GM04503 (cell line): ENCODE measurements around the gene DNAJB1.
"Not testable (repeated sequence)": the region's sequence is repeated elsewhere in the genome, so short reads cannot be mapped to it uniquely, and the experiment has no call there.

ENCODE experiments used
- DNase-seq: peaks from one replicate; pipeline ENCODE4 v3.0.0-alpha.2; 2012; ENCODE audit warnings: low read depth

The DNAJB1 gene

DNA sequence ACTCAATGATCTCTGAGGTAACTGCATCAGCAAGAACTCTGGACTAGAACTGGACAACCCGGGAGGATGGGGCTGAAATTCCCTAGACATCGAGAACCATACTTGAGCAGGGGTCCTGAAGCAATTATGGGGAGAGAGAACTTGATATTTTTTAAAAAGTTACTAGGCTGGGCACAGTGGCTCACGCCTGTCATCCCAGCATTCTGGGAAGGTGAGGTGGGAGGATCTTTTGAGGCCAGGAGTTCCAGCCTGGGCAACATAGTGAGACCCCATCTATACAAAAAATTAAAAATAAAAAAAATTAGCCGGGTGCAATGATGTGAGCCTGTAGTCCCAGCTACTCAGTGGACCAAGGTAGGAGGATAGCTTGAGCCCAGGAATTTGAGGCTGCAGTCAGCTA lies 2.3 kb upstream of the DNAJB1 start:
- no peak for DNase-seq

DNA sequence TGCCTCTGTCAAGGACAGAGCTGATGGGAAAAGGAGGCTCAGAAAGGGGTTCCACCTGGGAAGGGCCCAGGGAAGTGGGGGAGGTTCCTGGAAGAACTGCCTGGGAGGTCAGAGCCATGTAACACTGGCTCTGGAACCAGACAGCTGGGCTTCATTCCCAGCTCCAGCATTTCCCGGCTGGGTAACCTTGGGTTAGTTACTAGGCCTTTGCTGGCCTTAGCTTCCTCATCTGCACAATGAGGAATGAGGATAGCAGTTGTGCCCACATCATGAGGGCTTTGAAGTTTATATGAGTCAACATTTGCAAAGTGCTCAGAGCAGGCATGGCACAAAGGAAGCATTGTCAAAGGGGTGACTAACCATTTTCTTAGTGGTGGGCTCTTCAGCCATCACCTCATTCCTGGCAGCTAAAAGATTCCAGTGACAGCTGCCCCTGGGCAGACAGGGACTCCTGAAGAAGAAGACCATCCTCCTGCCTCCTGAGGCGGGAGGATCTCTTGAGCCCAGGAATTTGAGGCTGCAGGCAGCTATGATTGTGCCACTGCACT lies 1.7 kb upstream of the DNAJB1 start:
- DNase-seq: no peak

DNA sequence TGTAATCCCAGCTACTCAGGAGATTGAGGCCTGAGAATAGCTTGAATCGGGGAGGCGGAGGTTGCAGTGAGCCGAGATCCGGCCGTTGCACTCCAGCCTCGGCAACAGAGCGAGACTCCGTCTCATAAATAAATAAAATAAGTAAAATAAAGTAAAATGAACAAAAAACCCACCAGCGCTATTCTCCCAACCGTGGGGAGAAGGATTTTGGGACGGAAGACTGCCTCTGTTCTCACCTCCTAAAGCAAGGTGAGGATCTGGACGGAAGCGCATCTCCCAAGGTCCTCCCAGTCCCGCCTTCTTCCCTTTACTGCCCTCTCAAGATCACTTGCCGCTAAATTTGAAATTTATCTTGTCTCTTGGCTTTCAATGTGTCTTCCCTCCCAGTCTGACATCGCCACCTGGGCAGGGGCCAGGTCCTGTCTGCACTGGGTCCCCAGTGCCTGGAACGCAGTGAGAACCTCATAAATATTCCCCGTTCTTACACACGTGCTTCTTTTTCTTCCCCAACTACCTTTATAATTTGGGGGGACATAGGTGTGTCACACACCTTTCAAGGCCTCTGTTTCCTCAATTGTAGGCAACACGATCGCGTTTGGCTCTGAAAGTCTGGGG lies 1.2 kb upstream of the DNAJB1 start:
- DNase-seq: no peak

DNA sequence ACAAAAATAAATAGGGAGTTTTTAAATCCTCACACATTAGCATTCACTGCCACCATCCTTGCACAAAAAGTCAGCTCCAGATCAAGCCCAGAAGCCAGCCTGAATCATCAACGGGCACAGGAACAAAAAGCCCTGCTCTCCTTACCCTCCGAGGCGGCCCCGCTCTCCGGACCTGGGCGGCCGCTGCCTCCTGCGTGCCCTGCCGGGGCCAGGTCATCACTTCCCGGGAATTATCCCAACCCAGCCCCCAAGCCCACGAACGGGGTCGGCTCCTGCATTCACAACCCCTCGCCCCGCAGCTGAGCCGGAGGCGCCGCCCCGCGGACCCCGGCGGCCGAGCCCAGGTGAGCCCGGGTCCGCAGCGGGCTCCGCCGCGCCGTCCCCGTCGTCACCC lies 754 bp downstream of the DNAJB1 start:
- DNase-seq: no peak

DNA sequence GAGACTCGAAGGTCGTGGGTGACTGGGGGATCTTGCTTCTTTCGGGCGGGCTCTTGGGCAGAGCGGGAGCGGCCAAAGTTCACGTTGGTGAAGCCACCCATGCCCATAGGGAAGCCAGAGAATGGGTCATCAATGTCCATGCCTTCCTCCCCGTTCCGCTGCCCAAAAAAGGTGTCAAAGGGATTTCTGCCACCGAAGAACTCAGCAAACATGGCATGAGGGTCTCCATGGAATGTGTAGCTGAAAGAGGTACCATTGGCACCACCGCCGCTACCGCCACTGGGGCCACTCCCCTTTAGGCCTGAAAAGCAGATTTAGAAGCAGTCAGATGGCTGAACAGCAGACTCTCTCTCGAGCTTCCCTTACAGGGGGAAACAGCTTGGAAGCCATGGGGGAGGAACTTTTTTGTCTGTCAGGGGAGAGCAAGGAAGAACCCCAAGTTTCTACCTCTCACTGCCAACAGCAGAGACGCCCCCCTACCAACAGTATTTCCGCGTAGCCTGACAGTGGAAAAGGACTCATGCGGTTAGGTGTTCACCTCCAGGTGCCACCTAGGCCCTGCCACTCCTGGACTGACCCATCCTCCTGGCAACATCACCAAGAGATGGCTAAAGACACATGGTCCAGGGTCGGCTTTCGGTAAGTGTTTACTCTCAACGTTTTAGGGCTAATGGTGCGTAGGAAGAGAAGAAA lies 1.3 kb downstream of the DNAJB1 start:
- DNase-seq: no peak

DNA sequence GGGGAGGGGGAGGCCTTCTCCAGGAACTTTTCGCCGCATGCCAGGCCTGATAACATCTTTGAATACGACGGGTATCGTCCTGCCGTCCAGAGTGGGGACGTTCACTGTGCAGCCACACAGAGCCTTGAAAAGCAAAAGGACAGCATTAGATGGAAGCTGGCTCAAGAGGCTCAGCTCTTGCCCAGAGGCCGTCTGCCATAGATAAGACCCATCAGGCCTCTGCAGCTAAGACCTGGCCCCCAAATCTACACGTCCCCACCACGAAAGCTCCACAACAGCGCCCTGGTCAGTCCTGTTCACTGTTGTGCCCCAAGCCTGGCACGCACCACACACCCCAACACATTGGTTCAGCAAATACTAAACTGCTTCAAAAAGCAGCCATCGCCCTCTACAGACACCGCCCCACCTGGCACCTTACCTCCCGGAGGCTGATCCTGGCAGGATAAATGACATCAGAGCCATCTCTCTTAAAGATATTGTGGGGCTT lies 2.1 kb downstream of the DNAJB1 start:
- DNase-seq: no peak

DNA sequence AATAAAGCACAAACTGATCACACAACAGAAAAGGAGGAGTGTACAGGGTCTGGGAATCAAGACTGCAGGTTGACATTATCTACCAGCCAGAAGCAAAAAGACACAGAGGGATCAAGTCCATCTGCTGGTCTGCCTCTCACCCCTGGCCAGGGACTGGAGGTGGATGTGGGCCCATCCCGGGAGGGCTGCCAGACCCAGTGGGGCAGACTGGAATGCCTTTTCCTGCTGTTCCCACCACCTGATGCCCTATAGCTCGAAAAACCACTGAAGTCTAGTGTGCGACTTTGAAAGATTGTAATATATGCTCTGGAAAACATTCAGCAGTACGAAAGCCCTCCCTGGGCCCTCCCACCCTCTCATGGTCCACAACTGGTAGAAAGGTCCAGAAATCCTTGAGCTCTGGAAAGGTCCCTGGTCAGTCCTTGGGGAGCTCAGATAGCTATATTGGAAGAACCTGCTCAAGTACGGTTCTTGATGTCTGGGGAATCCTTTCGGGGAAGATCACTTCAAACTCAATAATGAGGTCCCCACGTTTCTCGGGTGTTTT lies 2.6 kb downstream of the DNAJB1 start:
- no peak for DNase-seq

DNA sequence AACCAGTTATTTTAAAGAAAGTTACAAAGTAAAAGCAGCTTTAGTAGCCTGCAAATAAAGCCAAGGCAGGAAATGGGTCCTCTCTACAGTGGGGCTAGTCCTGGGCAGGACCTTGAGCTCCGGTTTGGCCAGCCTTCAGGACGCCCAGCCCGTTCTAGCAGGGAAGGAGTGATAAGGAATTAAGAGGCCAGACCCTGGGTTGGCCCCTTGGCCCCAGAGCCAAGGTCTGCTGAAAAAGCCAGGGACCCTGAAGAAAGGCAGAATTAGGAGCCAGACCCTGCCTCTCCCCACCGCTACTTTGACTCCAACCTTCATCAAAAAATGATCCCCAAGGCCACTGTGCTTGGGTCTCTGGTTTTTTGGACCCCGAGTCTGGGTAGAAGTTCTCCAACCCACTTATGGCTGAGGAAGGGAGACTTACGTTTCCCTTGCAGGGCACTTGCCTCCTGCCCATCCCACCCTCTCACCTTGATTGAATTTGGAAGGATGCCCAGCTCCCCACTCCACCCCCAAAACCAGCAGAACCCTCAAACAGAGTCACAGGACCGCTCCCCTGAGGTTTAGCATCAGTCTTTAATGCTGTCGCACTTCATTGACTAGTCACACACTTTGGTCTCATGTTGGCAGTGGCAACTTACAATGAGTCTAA lies 3.9 kb downstream of the DNAJB1 start:
- no peak for DNase-seq

DNA sequence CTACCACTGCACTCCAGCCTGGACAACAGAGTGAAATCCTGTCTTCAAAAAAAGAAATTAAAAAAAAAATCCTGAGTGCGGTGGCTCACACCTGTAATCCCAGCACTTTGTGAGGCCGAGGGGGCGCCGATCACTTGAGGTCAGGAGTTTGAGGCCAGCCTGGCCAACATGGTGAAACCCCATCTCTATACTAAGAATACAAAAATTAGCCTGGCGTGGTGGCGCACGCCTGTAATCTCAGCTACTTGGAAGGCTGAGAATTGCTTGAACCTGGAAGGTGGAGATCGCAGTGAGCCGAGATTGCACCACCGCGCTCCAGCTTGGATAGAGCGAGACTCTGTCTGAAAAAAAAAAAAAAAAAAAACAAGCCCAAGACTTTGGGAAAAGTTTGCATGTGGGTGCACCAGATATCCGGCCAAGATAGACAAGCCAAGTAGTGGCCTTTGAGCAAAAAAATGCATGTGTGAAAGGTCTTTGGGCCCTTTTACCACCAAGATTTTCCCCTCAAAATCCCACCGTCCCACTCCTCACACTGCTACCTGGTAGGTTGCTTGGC lies 5.7 kb downstream of the DNAJB1 start:
- DNase-seq: no peak

DNA sequence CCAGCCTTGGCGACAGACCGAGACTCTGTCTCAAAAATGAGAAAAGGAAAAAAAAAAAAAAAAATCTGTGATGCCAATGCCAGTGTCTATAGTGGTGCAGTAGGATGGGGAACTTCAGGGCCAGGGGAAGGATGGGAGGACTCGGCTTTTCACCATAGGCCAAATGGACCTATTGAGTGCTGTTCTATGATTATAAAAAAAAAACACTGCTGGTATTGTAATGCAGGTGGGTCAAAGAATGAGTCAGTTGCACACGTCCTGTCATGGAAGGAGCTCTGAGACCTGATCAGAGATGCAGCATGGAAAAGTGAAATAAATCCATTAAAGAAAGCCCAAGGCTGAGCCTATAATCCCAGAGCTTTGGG lies 7.0 kb downstream of the DNAJB1 start:
- no peak for DNase-seq

DNA sequence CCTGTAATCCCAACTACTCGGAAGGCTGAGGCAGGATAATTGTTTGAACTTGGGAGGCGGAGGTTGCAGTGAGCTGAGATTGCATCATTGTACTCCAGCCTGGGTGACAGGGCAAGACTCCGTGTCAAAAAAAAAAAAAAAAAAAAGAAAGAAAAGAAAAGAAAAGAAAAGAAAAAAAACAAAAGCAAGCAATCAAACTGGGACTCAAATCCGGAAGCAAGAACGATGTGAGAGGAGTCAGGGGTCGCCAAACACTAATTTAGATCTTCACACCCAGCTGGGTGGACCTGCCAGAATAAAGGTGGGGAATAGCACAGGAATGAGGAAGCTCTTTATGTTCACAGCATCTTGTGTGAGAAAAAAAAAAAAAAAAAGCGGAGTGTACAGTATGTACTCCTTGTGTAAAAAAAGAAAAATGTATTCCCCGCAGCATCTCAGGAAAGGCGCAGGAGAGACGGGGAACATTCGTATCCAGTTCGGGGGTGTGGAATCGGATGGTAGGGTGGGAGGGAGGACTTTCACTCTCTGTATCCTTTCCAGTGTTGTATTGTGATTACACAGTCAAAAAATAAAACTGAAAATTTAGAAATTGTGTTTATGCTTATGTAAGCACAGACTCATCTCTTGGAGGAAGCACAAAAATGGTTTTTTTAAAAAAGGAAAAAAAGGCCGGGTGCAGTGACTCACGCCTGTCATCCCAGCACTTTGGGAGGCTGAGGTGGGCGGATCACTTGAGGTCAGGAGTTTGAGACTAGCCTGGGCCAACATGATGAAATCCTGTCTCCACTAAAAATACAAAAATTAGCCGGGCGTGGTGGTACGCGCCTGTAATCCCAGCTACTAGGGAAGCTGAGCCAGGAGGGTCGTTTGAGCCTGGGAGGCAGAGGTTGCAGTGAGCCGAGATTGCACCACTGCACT lies 7.6 kb downstream of the DNAJB1 start:
- peak; percentile 69 for DNase-seq

DNA sequence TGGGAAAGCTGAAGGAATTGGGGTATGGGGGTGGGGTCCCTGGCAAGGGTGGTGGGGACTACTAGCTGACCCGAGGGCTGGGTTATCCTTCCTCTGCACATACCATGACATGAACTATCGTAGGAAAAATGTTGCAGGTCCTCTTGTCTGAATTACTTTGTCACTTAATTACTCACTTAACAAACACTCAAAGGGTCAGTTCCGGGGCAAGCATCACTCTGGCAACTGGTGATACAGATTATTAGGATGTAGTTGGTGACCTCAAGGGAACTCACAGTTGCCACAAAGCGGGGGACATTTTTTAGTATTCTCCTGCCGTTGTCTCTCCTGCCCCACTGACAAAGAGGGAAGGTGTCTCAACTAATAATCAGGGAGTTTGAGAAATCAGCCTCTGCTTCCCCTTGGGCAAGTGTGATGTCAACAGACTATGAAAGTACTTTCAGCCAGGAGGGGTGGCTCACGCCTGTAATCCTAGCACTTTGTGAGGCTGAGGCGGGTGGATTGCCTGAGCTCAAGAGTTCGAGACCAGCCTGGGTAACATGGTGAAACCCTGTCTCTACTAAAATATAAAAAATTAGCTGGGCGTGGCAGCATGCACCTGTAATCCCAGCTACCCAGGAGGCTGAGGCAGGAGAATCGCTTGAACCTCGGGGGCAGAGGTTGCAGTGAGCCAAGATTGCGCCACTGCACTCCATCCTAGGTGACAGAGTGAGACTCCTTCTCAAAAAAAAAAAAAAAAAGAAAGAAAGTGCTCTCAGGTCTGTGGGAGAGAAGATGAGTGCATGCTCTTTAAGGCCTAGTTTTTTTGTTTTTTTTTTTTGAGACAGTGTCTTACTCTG lies 10.3 kb downstream of the DNAJB1 start:
- DNase-seq: peak; percentile 54

DNA sequence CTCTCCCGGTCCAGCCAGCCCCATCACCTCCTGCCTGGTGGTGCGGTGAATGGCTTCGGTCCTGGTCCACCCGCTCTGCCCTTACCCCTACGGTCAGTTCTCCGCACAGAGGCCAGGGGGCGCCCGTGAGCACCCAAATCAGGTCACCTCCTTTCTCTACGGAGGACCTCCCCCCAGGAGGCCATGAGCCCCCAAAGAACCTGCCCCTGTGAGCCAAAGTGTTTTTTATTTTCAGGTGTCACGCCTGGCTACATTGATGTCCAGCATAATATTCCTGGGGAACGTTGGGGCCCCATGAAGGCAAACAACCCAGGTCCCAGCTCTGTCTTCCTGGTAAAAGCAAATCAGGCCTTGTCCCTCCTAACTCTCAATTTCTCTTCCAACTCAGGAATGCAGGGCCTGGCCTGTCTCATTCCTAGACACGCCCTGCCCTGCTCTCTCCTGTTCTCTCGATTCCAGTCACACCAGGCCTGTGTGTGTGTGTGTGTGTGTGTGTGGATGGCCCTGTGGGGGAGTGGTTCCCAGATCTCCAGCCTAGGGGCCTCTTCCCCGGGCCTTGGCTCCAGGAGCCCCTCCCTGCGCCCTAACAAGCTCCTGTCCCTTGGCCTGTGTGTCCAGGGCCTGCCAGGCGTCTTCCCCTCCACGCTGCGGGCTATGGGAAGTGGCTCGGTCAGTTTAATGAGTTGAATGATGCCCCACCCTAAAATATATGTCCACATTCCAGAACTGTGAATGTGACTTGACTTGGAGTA lies 12.5 kb downstream of the DNAJB1 start:
- DNase-seq: peak; percentile 50

DNA sequence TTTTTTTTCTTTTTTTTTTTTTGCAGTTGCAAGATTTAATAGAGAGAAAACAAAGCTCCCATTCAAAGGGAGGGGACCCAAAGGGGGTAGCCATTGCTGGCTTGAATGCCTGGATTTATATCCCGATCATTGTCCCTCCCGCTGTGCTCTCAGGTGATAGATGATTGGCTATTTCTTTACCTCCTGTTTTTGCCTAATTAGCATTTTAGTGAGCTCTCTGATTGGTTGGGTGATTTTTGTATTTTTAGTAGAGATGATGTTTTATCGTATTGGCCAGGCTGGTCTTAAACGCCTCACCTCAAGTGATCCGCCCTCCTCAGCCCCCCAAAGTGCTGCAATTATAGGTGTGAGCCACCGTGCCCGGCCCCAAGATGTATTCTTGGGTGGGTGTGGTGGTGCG lies 13.6 kb downstream of the DNAJB1 start:
- not testable (repeated sequence) for DNase-seq

DNA sequence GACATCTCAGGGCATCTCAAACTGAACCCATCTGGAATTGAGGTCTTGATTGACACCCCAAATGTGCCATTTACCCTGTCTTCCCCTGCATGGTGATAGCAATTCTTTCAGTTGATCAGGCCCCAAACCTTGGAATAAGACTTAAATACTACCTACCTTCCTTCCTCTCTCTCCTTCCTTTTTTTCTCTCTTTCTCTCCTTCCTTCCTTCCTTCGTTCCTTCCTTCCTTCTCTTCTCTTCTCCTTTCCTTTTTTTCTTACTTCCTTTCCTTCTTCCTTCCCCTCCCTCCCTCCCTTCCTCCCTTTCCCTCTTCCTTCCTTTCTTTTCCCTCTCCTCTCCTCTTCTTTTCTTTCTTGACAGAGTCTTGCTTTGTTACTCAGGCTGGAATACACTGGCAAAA lies 14.9 kb downstream of the DNAJB1 start:
- no peak for DNase-seq

DNA sequence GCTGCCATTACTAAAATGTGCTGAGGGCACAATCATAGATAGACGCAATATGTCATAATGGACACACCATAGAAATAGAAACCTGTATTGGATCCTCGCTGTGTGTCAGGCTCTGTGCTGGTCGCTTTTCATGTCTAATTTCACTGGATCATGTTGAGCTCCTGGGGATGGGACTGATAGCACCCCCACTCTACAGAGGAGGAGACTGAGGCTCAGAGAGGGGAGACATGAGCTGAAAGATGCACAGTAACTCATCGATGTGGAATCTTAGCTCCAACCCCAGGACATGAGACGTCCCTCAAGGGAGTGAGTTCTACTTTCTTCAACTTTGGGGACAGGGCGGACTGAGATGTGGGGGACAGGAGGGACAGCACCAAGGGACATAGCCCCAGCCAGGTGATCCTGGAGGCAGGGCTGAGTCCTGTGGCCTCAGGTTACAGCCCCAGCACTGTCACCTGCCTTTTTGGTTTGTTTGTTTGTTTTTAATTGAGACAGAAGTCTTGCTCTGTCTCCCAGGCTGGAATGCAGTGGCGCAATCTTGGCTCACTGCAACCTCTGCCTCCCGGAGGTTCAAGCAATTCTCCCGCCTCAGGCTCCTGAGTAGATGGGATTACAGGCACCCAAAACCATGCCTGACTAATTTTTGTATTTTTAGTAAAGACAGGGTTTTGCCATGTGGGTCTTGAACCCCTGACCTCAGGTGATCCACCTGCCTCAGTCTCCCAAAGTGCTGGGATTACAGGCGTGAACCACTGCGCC lies 15.7 kb downstream of the DNAJB1 start:
- no peak for DNase-seq

DNA sequence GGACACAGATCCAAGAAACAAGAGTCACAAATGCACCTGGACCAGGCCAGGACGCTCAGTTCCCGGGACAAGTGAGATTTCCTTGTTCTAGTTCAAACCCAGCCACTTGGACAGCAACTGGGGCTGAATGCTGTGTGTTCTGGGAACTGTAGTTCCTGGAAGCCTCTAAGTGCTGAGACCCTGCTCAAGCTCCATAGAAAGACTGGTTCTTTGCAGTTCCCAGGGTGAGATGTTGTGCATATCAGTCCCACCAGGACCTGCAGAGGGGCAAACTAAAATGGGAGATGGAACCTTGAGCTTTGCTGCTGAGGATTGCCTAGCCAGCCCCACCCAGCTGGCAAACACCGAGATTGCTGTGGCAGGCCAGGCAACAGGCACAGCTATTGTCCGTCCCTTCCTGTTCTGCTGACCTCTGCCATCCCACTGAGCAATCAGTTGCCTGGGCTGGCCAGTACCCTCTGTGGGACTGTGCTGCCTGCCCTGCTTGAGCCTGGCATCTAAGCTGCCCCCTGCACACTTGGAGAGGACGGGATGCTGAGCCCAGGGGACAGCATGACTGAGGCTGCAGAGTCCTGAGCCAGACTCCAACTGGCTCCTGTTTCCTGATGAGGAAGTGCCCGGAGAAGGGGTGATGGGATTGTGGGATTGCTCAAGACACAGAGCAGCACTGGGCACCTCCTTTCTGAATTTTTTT lies 20.8 kb downstream of the DNAJB1 start:
- DNase-seq: no peak

DNA sequence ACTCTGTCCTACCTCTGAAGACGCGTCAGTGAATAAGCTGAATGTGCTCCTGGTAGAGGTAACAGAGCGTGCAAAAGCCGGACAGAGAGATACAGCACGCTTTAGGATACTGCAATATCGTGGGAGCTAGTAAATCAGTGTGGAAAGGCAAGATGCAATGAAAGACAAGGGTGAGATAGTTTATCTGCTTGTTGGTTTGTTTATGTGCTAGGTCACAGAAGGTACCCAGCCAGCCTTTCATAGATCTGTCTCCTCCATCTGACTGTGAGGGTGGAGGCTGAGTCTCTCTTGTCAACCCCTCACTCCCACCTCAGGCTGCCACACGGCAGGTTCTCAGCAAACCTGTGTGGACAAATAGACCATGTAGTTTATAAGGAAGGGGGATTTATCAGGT lies 21.4 kb downstream of the DNAJB1 start:
- no peak for DNase-seq
